ENCODE measurements around the gene CMTM1.

Gene CMTM1

GRCh38 chr16:66603537-66604375, 37.5 kb downstream of the CMTM1 start:
- no peak overlapping the region for H3K27ac ChIP-seq (ENCODE audit: low read length)
- no peaks in the 10 kb centered on the region for H4K20me1 ChIP-seq (ENCODE audit: insufficient read depth, low read length)
- peak overlapping the region; percentile 37; the same call in 1 of the 2 replicates for H3K4me3 ChIP-seq (ENCODE audit: low read length)
- H3K9me2 ChIP-seq (replicated peaks; ENCODE audit: insufficient read depth, low read length), result no peaks in the 10 kb centered on the region
- H3F3A ChIP-seq (ENCODE audit: insufficient read depth, low read length), result 0 out of 2 replicates have a peak, but pooled peaks cover 4% of the 10 kb centered on the region
- peak overlapping the region; percentile 51; the same call in 1 of the 2 replicates for H3K4me2 ChIP-seq (ENCODE audit: low read depth, low read length)
- H3K36me3 ChIP-seq (replicated peaks; ENCODE audit: insufficient read depth, low read length), result no peaks in the 10 kb centered on the region
- peak; percentile 68 for DNase-seq
- H3K9ac ChIP-seq (ENCODE audit: low read length), result no peak overlapping the region
- H3K27me3 ChIP-seq (replicated peaks; ENCODE audit: insufficient read depth, low read length), result no peaks in the 10 kb centered on the region
- no peaks in the 10 kb centered on the region for H3K79me2 ChIP-seq (ENCODE audit: low read length)
- H2AFZ ChIP-seq (ENCODE audit: low read length), result no peak overlapping the region
- no peak for TF ChIP-seq EZH2phosphoT487 (IDR thresholded peaks at IDR 0.05; ENCODE audit: low read length)
- no peaks in the 10 kb centered on the region for H3K9me3 ChIP-seq (replicated peaks; ENCODE audit: insufficient read depth, low read length)
- peaks cover 2% of the 10 kb centered on the region for H3K4me1 ChIP-seq (ENCODE audit: low read length)

DNA sequence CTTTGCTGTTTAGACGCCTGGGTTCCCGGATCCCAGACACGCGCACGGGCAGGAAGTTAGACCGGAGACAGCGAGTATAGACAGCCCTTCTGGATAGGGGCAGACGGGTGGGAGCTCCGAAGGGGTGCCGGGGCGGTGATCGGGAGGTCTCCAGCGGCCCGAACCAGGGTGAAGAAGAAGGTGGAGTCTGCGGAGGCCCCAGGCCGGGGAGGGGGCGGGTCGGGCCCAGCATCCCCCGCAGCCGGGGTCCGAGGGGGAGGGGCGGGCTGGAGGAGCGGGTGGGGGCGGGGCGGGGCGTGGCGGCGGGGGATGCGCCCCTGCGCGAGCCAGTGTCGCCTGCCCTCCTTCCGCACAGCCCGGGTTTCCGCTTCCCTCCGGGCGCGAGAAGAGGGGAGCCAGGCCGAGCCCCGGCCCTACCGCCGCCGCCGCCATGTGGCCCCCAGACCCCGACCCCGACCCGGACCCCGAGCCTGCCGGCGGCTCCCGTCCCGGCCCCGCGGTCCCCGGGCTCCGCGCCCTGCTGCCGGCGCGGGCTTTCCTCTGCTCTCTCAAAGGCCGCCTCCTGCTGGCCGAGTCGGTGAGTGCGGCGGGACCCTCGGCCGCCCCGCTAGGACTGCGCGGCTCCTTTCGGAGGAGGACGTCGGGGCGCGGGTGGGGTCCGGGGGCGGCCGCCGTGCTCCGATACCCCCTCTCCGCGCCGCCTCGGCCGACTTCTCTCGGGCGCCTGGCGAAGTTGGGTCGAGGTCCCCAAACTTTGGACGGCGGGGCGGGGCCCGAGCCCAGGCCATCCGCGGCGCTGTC, 38.3 kb downstream of the CMTM1 start, which contains the start of gene CMTM3:
Gene CMTM3 (plus strand): TSS at position 329 of the 801 bp plus-strand sequence. CDS start 102 bp downstream, at position 431.
- Histone ChIP-seq H3F3A (ENCODE audit: insufficient read depth, low read length) (0 out of 2 replicates have a peak, but pooled peaks cover 4% of the 10 kb centered on the region), H3K4me2 (ENCODE audit: low read depth, low read length) (peak within 1 kb of the TSS; percentile 60; the same call in 1 of the 2 replicates), H3K9me2 (replicated peaks; ENCODE audit: insufficient read depth, low read length) (no peaks in the 10 kb centered on the region), H3K27me3 (replicated peaks; ENCODE audit: insufficient read depth, low read length) (no peaks in the 10 kb centered on the region), H3K79me2 (ENCODE audit: low read length) (no peaks in the 10 kb centered on the region), H3K9me3 (replicated peaks; ENCODE audit: insufficient read depth, low read length) (no peaks in the 10 kb centered on the region), H3K27ac (ENCODE audit: low read length) (no peak within 1 kb of the TSS), H2AFZ (ENCODE audit: low read length) (no peak within 1 kb of the TSS), H3K36me3 (replicated peaks; ENCODE audit: insufficient read depth, low read length) (no peaks in the 10 kb centered on the region), H3K4me3 (ENCODE audit: low read length) (peak within 1 kb of the TSS; percentile 44; the same call in 1 of the 2 replicates), H3K4me1 (ENCODE audit: low read length) (peaks cover 6% of the 10 kb centered on the region), H3K9ac (ENCODE audit: low read length) (no peak within 1 kb of the TSS), H4K20me1 (ENCODE audit: insufficient read depth, low read length) (no peaks in the 10 kb centered on the region)
- DNase-seq, result peak; percentile 29
- TF ChIP-seq, protein P1, sequence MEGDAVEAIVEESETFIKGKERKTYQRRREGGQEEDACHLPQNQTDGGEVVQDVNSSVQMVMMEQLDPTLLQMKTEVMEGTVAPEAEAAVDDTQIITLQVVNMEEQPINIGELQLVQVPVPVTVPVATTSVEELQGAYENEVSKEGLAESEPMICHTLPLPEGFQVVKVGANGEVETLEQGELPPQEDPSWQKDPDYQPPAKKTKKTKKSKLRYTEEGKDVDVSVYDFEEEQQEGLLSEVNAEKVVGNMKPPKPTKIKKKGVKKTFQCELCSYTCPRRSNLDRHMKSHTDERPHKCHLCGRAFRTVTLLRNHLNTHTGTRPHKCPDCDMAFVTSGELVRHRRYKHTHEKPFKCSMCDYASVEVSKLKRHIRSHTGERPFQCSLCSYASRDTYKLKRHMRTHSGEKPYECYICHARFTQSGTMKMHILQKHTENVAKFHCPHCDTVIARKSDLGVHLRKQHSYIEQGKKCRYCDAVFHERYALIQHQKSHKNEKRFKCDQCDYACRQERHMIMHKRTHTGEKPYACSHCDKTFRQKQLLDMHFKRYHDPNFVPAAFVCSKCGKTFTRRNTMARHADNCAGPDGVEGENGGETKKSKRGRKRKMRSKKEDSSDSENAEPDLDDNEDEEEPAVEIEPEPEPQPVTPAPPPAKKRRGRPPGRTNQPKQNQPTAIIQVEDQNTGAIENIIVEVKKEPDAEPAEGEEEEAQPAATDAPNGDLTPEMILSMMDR (IDR thresholded peaks at IDR 0.05; ENCODE audit: low read length), result peak; percentile 46
- TF ChIP-seq EZH2phosphoT487 (IDR thresholded peaks at IDR 0.05; ENCODE audit: low read length), result no peak
- TF ChIP-seq EZH2 (optimal IDR thresholded peaks at IDR 0.05; ENCODE audit: low read depth, low read length), result no peak

GRCh38 chr16:66605177-66605978, 39.1 kb downstream of the CMTM1 start:
- Histone ChIP-seq H3K79me2 (ENCODE audit: low read length) (no peaks in the 10 kb centered on the region), H3K27ac (ENCODE audit: low read length) (no peak overlapping the region), H4K20me1 (ENCODE audit: insufficient read depth, low read length) (no peaks in the 10 kb centered on the region), H2AFZ (ENCODE audit: low read length) (no peak overlapping the region), H3K36me3 (replicated peaks; ENCODE audit: insufficient read depth, low read length) (no peaks in the 10 kb centered on the region), H3F3A (ENCODE audit: insufficient read depth, low read length) (0 out of 2 replicates have a peak, but pooled peaks cover 4% of the 10 kb centered on the region), H3K9ac (ENCODE audit: low read length) (no peak overlapping the region), H3K4me2 (ENCODE audit: low read depth, low read length) (peak overlapping the region; percentile 60; the same call in 1 of the 2 replicates), H3K9me2 (replicated peaks; ENCODE audit: insufficient read depth, low read length) (no peaks in the 10 kb centered on the region), H3K4me1 (ENCODE audit: low read length) (peaks cover 6% of the 10 kb centered on the region), H3K4me3 (ENCODE audit: low read length) (peak overlapping the region; percentile 44; the same call in 1 of the 2 replicates), H3K27me3 (replicated peaks; ENCODE audit: insufficient read depth, low read length) (no peaks in the 10 kb centered on the region), H3K9me3 (replicated peaks; ENCODE audit: insufficient read depth, low read length) (no peaks in the 10 kb centered on the region)
- TF ChIP-seq EZH2 (optimal IDR thresholded peaks at IDR 0.05; ENCODE audit: low read depth, low read length) (no peak), EZH2phosphoT487 (IDR thresholded peaks at IDR 0.05; ENCODE audit: low read length) (no peak)
- TF ChIP-seq, protein P1 (IDR thresholded peaks at IDR 0.05; ENCODE audit: low read length), result no peak
- no peak for DNase-seq
